Activated CD4-positive, alpha-beta T cell treated with anti-CD3 and anti-CD28 coated beads, Interleukin-2, Interleukin-6, amounts not matched to agents 100 ng/mL and 50 ng/mL, durations not matched to agents 16 hours and 8 hours (primary cell): ENCODE results near the gene TRMT10B.
"Not testable (repeated sequence)": the region's sequence is repeated elsewhere in the genome, so short reads cannot be mapped to it uniquely, and the experiment has no call there.

Experiments
- DNase-seq: peaks from one replicate; pipeline ENCODE4 v3.0.0-alpha.2; 2020

Gene TRMT10B

DNA sequence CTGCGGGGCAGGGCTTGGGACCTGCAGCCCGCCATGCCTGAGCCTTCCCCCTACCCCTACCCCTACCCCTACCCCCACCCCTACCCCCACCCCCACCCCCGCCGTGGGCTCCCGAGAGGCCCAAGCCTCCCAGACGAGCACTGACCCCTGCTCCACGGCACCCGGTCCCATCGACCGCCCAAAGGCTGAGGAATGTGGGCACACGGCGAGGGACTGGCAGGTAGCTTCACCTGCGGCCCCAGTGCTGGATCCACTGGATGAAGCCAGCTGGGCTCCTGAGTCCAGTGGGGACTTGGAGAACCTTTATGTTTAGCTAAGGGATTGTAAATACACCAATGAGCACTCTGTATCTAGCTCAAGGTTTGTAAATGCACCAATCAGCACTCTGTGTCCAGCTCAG lies 1.5 kb upstream of the TRMT10B start:
- DNase-seq: not testable (repeated sequence)

DNA sequence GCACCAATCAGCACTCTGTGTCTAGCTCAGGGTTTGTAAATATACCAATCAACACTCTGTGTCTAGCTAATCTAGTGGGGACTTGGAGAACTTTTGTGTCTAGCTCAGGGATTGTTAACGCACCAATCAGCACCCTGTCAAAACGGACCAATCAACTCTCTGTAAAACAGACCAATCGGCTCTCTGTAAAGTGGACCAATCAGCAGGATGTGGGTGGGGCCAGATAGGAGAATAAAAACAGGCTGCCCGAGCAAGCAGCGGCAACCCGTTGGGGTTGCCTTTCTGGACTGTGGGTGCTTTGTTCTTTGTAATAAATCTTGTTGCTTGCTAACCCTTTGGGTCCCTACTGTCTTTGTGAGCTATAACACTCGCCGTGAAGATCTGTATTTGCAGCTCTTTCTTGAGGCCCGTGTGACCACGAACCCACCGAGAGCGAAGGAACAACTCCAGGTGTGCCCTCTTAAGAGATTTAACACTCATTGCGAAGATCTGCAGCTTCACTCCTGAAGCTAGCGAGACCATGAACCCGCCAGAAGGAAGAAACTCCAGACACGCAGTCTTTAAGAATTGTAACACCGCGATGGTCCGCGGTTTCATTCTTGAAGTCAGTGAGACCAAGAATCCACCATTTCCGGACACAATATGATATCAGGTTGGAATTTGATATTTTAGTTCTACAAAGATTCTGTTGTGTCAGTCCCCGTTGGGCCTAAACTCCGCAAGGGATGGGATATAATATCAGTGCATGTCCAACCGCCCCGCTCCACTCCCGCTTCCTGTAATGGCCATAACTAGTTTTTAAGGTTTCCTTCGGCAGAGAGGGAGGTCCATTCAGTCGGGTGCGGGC lies 740 bp upstream of the TRMT10B start:
- peak; percentile 6 for DNase-seq

GRCh38 chr9:37758747-37759146 lies 5.1 kb downstream of the TRMT10B start:
- no peak for DNase-seq

DNA sequence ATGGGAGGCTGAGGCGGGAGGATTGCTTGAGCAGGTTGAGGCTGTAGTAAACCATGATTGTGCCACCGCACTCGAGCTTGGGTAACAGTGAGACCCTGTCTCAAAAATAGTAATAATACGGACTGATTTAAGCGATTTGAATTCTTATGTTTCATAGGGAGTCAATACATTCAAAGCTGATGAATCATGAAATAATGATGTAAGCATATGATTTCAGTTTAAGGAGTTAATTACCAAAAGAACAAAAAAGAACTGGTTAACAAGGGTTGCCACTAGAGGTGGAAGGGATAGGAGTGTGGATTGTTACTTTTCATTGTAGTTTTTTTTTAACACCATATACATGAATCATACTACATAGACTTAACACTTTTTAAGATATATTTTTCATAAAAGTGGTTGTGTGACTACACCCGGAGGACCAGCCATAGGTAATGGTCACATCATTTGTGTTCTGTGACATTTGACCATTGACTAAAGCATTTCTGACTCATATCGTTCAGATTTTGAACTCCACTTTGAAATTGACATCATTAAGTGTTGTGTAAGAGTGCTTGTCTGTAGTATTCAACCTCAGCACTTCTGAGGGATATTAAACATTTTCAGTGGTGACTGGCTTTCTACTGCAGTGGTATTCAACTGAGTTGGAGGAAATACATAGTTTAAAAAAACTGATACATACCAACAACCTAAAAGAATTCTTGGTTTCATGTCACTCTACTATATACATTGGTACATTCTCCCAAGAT lies 7.0 kb downstream of the TRMT10B start:
- no peak for DNase-seq

DNA sequence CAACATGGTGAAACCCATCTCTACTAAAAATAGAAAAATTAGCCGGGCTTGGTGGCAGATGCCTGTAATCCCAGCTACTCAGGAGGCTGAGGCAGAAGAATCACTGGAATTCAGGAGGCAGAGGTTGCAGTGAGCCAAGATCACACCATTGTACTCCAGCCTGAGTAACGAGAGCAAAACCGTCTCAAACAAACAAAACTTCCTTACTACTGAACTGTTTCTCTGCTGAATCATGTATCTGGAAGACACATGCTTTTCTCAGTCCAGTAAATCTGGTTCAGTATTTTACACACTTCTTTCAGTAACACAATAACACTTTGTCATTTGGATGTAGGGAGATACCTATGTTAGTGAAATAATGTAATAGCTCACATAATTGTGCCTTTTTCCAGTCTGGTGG lies 7.9 kb downstream of the TRMT10B start:
- no peak for DNase-seq

DNA sequence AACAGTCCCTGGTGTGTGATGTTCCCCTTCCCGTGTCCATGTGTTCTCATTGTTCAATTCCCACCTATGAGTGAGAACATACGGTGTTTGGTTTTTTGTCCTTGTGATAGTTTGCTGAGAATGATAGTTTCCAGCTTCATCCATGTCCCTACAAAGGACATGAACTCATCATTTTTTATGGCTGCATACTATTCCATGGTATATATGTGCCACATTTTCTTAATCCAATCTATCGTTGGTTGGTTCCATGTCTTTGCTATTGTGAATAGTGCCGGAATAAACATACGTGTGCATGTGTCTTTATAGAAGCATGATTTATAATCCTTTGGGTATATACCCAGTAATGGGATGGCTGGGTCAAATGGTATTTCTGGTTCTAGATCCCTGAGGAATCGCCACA lies 11.7 kb downstream of the TRMT10B start:
- not testable (repeated sequence) for DNase-seq

DNA sequence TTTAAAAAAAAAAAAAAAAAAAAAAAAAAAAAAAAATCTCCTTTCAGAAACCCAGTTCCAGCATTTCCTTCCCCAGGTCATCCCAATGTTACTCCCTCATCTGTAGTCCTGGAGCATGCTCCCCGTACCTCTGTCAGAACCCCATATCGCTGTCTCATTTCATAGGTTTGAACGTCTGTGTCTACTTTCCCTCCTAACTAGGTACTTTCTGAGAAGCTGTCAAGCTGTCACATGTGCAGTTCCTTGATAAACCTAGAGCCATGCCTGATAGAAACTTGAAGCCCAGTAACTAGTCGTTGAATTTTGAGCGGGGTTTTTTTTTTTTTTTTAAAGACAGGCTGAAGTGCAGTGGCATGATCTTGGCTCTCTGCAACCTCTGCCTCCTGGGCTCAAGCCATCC lies 15.7 kb downstream of the TRMT10B start:
- DNase-seq: no peak

GRCh38 chr9:37769995-37770394 lies 16.4 kb downstream of the TRMT10B start:
- no peak for DNase-seq

GRCh38 chr9:37775216-37775919 lies 21.8 kb downstream of the TRMT10B start:
- DNase-seq: no peak

- DNase-seq: no peak
These were observed 22.7 kb downstream of the TRMT10B start for GRCh38 chr9:37776328-37776727.

GRCh38 chr9:37778534-37778933 lies 24.9 kb downstream of the TRMT10B start:
- DNase-seq: no peak

- peak; percentile 11 for DNase-seq
These were observed 30.6 kb downstream of the TRMT10B start for GRCh38 chr9:37784291-37784615.

DNA sequence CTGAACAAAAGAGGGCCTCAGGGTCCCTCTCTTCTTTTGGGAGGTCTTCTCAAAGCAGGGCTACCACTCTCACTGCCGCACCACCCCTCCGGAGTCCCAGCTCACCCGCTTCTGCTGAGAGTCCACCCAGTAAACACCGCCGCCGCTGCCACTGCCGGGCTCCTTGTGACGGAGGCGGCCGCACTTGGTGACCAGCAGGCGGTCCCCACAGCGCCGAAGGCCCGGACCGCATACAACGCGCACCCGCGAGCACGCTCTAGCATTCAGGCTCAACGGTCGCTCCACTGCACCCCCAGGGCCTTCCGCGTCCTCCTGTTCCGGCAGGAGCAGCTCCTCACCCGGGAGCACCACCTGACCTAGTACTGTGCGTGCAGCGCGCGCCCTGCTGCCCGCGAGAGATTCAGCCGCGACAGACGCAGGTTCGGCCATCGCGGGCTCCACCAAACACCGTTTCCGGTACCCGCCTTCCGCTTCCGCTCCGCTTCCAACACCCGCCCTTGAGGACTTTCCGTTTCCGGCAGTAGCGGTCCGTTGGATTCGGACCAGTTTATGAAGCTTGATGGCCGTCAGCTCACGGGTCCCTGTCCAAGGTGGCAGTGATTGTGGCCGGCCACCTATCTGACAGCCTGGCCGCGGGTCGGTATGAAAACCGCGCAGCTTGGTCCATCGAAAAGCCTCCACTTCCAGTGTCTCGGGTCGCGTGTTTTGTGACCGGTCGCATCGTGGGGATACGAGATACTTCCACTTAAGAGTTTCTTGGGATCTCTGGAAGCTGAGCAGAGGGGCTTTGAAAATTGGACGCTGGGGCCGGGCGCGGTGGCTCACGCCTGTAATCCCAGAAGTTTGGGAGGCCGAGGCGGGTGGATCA lies 31.2 kb downstream of the TRMT10B start, which contains the start of gene EXOSC3:
Gene EXOSC3 (minus strand): TSS at position 449 of the 868 bp plus-strand sequence. CDS start 20 bp downstream, at position 429.
- peak; percentile 92 for DNase-seq

DNA sequence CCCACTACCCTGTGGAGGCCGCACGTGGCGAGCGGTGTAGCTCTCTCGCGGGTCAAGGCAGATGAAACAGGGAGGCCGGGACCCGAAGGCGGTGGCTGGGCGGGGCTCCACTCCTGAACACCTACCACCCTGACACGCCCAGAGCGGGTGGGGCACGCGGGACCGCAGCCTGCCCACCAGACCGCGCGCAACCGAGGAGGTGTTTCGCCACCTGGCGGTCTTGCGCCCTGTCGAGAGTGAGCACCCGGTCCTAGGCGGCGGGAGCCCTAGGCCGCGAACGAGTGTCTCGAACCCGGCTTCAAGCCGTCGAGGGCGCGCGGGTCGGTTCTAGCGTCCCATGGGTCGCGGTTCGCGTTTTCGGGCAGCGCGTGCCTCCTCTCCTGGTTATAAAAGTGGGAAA lies 33.5 kb downstream of the TRMT10B start:
- DNase-seq: no peak

DNA sequence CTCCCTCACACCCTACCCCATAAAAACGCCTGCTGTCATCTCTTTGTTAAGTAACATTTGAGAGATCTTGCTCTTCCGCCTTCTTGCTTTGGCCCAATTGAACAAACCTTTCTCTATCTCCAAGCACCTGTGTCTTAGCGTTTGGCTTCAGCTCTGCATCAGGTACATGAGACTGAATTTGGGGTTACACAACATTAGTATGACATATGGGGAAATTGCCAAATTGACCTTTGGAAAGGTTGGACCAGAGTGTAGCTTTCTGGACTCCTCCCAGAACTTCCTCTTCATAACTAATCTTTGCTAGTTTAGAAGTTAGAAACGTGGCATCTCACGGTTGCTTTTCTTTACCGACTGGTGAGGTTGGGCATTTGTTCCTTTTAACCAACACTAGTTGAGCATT lies 34.7 kb downstream of the TRMT10B start:
- no peak for DNase-seq

DNA sequence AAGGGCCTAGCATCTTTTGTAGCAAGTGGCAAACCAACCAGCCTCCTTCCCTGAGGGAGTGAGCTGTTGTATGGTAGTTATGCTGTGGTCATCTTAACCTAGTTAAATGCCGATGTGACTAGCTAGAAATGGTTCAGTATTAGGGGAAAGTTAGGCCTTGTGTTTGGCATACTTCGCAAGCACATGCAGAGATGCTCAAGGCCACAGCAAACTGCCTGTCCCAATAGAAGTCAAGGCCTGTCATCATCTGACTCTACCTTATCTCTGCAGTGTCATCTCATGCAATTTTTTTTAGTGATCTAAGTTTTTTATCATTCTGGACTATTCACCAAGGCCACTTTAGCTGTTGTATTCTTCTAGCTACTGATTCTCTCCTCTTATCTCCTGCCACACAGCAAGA lies 36.5 kb downstream of the TRMT10B start:
- no peak for DNase-seq

DNA sequence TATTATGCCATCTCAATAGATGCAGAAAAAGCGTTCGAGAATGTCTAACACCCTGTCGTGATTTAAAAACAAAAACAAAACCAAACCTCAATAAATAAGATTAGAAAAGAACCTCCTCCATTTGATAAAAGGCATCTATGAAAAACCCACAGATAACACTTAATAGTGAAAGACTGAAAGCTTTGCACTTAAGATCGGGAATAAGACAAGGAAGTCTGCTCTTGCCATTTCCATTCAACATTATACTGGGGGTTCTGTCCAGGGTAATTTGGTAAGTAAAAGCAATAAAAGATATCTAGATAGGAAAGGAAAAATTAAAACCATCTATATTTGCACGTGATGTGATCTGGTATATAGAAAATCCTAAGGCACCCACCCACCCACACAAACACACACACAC lies 38.5 kb downstream of the TRMT10B start:
- DNase-seq: no peak

GRCh38 chr9:37796232-37796631 lies 42.6 kb downstream of the TRMT10B start:
- no peak for DNase-seq

DNA sequence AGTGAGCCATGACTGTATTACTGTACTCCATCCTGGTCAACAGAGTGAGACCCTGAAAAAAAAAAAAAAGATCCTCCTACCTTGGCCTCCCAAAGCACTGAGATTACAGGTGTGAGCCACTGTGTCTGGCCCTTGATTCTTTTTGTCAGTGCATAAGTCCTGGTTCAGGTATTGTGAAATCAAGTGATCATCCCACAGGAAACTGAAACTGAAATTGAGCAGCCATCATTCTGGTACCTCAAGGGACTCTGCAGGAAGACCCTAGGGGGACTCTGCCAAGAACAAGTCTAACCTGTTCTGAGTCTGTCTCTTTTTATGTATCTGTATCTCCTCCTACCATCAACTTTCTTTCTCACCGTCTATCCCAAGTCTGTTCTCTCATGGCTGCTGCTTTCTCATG lies 45.1 kb downstream of the TRMT10B start:
- peak; percentile 37 for DNase-seq

DNA sequence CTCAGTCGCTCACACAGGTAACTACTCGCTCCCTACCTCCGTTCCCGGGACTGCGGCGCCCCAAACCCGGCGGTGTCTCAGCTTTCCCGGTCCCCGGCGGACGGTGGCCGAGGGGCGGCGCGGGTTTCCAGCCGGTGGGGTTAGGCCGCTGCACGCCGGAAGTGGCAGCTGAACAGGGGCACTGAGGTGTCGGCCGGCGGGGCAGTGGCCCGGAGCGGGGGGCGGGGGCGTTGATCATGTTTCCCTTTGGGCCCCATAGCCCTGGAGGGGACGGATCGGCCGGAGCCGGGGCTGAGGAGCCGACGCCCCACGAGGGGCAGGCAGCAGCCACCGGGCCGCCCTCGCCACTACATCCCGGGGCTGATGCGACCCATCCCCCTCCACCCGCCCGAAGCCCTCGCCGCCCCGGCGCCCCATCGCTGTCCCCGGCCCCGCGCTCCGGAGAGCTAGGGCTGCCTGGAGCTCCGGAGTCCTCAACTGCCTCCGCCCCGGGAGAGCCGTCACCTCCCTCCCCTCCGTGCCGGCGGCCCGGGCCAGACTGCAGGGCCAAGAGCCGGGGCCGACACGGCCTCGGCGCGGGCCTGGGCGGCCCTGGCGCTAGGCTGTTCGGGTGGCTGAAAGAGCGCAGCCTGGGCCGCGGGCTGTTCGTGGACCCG lies 47.2 kb downstream of the TRMT10B start, which contains the start of gene DCAF10:
Gene DCAF10 (plus strand): TSS at position 167 of the 656 bp plus-strand sequence. CDS start 70 bp downstream, at position 237.
- DNase-seq: peak; percentile 93

- DNase-seq: peak; percentile 40
These were observed 47.8 kb downstream of the TRMT10B start for GRCh38 chr9:37801287-37801850.
